ENCODE data around the gene NCBP2. TPM values are rescaled to one million over a fixed set of nuclear protein-coding genes. Genes with fewer than 3 reads are reported as not detected.

NCBP2 gene
- total and polyA plus RNA-seq, 9 donors = 50.7 to 87.2 (median 75.1) TPM

- under 1% methylated on average over 25 of the region's 25 CpGs for WGBS (ENCODE audit: insufficient coverage)
- Histone ChIP-seq H3K4me1 (ENCODE audit: control insufficient read depth, insufficient read depth, low read length) (peaks cover 19% of the 10 kb centered on the region), H3K27me3 (ENCODE audit: control insufficient read depth, insufficient read depth, low read length) (no peaks in the 10 kb centered on the region), H3K36me3 (ENCODE audit: control insufficient read depth, insufficient read depth, low read length) (peaks cover 21% of the 10 kb centered on the region), H3K4me3 (ENCODE audit: low read length) (peak overlapping the region; percentile 99), H3K9me3 (replicated peaks; ENCODE audit: control insufficient read depth, low read depth, low read length) (no peaks in the 10 kb centered on the region), H3K27ac (ENCODE audit: low read length) (peak overlapping the region; percentile 59)
- no peak for DNase-seq
Observed at GRCh38 chr3:196942915-196943277, 568 bp upstream of the NCBP2 start.

GRCh38 chr3:196941729-196942225 is 551 bp downstream of the NCBP2 start:
- Histone ChIP-seq H3K4me1 (ENCODE audit: control insufficient read depth, insufficient read depth, low read length) (peaks cover 19% of the 10 kb centered on the region), H3K4me3 (ENCODE audit: low read length) (peak overlapping the region; percentile 99), H3K27me3 (ENCODE audit: control insufficient read depth, insufficient read depth, low read length) (no peaks in the 10 kb centered on the region), H3K27ac (ENCODE audit: low read length) (peak overlapping the region; percentile 94), H3K9me3 (replicated peaks; ENCODE audit: control insufficient read depth, low read depth, low read length) (no peaks in the 10 kb centered on the region), H3K36me3 (ENCODE audit: control insufficient read depth, insufficient read depth, low read length) (peaks cover 32% of the 10 kb centered on the region)
- WGBS (ENCODE audit: insufficient coverage) = 0% methylated on average over 16 of the region's 31 CpGs
- DNase-seq = no peak

- DNase-seq = no peak
- WGBS (ENCODE audit: insufficient coverage) = no CpG with 5 or more reads among the region's 5 CpGs
- H3K27ac ChIP-seq (ENCODE audit: low read length) = no peak overlapping the region
- no peaks in the 10 kb centered on the region for H3K27me3 ChIP-seq (ENCODE audit: control insufficient read depth, insufficient read depth, low read length)
- no peak overlapping the region for H3K4me3 ChIP-seq (ENCODE audit: low read length)
- no peaks in the 10 kb centered on the region for H3K9me3 ChIP-seq (replicated peaks; ENCODE audit: control insufficient read depth, low read depth, low read length)
- peaks cover 16% of the 10 kb centered on the region for H3K4me1 ChIP-seq (ENCODE audit: control insufficient read depth, insufficient read depth, low read length)
- peaks cover 51% of the 10 kb centered on the region for H3K36me3 ChIP-seq (ENCODE audit: control insufficient read depth, insufficient read depth, low read length)
Observed at GRCh38 chr3:196938576-196938975, 3.8 kb downstream of the NCBP2 start.

- no peak overlapping the region for H3K4me3 ChIP-seq (ENCODE audit: low read length)
- no peak for DNase-seq
- no CpG with 5 or more reads among the region's 2 CpGs for WGBS (ENCODE audit: insufficient coverage)
- peaks cover 47% of the 10 kb centered on the region for H3K36me3 ChIP-seq (ENCODE audit: control insufficient read depth, insufficient read depth, low read length)
- H3K27me3 ChIP-seq (ENCODE audit: control insufficient read depth, insufficient read depth, low read length) = no peaks in the 10 kb centered on the region
- H3K27ac ChIP-seq (ENCODE audit: low read length) = no peak overlapping the region
- H3K4me1 ChIP-seq (ENCODE audit: control insufficient read depth, insufficient read depth, low read length) = peaks cover 11% of the 10 kb centered on the region
- H3K9me3 ChIP-seq (replicated peaks; ENCODE audit: control insufficient read depth, low read depth, low read length) = no peaks in the 10 kb centered on the region
Observed at GRCh38 chr3:196938124-196938523, 4.2 kb downstream of the NCBP2 start.

GRCh38 chr3:196936288-196936687 is 6.0 kb downstream of the NCBP2 start:
- H3K27ac ChIP-seq (ENCODE audit: low read length) = no peak overlapping the region
- peaks cover 60% of the 10 kb centered on the region for H3K36me3 ChIP-seq (ENCODE audit: control insufficient read depth, insufficient read depth, low read length)
- no peaks in the 10 kb centered on the region for H3K27me3 ChIP-seq (ENCODE audit: control insufficient read depth, insufficient read depth, low read length)
- H3K9me3 ChIP-seq (replicated peaks; ENCODE audit: control insufficient read depth, low read depth, low read length) = no peaks in the 10 kb centered on the region
- H3K4me3 ChIP-seq (ENCODE audit: low read length) = no peak overlapping the region
- no peak for DNase-seq
- peaks cover 8% of the 10 kb centered on the region for H3K4me1 ChIP-seq (ENCODE audit: control insufficient read depth, insufficient read depth, low read length)
- 100% methylated on average over 2 of the region's 3 CpGs for WGBS (ENCODE audit: insufficient coverage)

- Histone ChIP-seq H3K4me1 (ENCODE audit: control insufficient read depth, insufficient read depth, low read length) (no peaks in the 10 kb centered on the region), H3K4me3 (ENCODE audit: low read length) (no peak overlapping the region), H3K36me3 (ENCODE audit: control insufficient read depth, insufficient read depth, low read length) (peaks cover 66% of the 10 kb centered on the region), H3K9me3 (replicated peaks; ENCODE audit: control insufficient read depth, low read depth, low read length) (no peaks in the 10 kb centered on the region), H3K27ac (ENCODE audit: low read length) (no peak overlapping the region), H3K27me3 (ENCODE audit: control insufficient read depth, insufficient read depth, low read length) (no peaks in the 10 kb centered on the region)
- DNase-seq = no peak
- no CpG with 5 or more reads among the region's 3 CpGs for WGBS (ENCODE audit: insufficient coverage)
Observed at GRCh38 chr3:196932600-196932999, 9.7 kb downstream of the NCBP2 start.

- no peaks in the 10 kb centered on the region for H3K9me3 ChIP-seq (replicated peaks; ENCODE audit: control insufficient read depth, low read depth, low read length)
- H3K27me3 ChIP-seq (ENCODE audit: control insufficient read depth, insufficient read depth, low read length) = no peaks in the 10 kb centered on the region
- peaks cover 62% of the 10 kb centered on the region for H3K36me3 ChIP-seq (ENCODE audit: control insufficient read depth, insufficient read depth, low read length)
- no peak overlapping the region for H3K27ac ChIP-seq (ENCODE audit: low read length)
- WGBS (ENCODE audit: insufficient coverage) = 71% methylated on average over 8 of the region's 12 CpGs
- no peaks in the 10 kb centered on the region for H3K4me1 ChIP-seq (ENCODE audit: control insufficient read depth, insufficient read depth, low read length)
- DNase-seq = no peak
- H3K4me3 ChIP-seq (ENCODE audit: low read length) = no peak overlapping the region
Observed at GRCh38 chr3:196931828-196932587, 10.3 kb downstream of the NCBP2 start.

- H3K9me3 ChIP-seq (replicated peaks; ENCODE audit: control insufficient read depth, low read depth, low read length) = no peaks in the 10 kb centered on the region
- no peak overlapping the region for H3K27ac ChIP-seq (ENCODE audit: low read length)
- WGBS (ENCODE audit: insufficient coverage) = no CpG with 5 or more reads among the region's 4 CpGs
Observed at GRCh38 chr3:196931157-196931556, 11.2 kb downstream of the NCBP2 start.

GRCh38 chr3:196927571-196928453 is 14.5 kb downstream of the NCBP2 start:
- WGBS (ENCODE audit: insufficient coverage) = 81% methylated on average over 4 of the region's 7 CpGs
- H3K36me3 ChIP-seq (ENCODE audit: control insufficient read depth, insufficient read depth, low read length) = peaks cover 38% of the 10 kb centered on the region

More at GRCh38 chr3:196931157-196931556, 11.2 kb downstream of the NCBP2 start:
- Histone ChIP-seq H3K4me3 (ENCODE audit: low read length) (no peak overlapping the region), H3K4me1 (ENCODE audit: control insufficient read depth, insufficient read depth, low read length) (no peaks in the 10 kb centered on the region), H3K27me3 (ENCODE audit: control insufficient read depth, insufficient read depth, low read length) (no peaks in the 10 kb centered on the region), H3K36me3 (ENCODE audit: control insufficient read depth, insufficient read depth, low read length) (peaks cover 55% of the 10 kb centered on the region)
- no peak for DNase-seq

GRCh38 chr3:196920733-196921132 is 21.6 kb downstream of the NCBP2 start:
- Histone ChIP-seq H3K36me3 (ENCODE audit: control insufficient read depth, insufficient read depth, low read length) (peaks cover 9% of the 10 kb centered on the region), H3K9me3 (replicated peaks; ENCODE audit: control insufficient read depth, low read depth, low read length) (peaks cover 9% of the 10 kb centered on the region), H3K4me1 (ENCODE audit: control insufficient read depth, insufficient read depth, low read length) (no peaks in the 10 kb centered on the region), H3K27ac (ENCODE audit: low read length) (no peak overlapping the region), H3K4me3 (ENCODE audit: low read length) (no peak overlapping the region), H3K27me3 (ENCODE audit: control insufficient read depth, insufficient read depth, low read length) (no peaks in the 10 kb centered on the region)
- DNase-seq = peak; percentile 21
- no CpG with 5 or more reads among the region's 2 CpGs for WGBS (ENCODE audit: insufficient coverage)

More at GRCh38 chr3:196927571-196928453, 14.5 kb downstream of the NCBP2 start:
- Histone ChIP-seq H3K9me3 (replicated peaks; ENCODE audit: control insufficient read depth, low read depth, low read length) (no peaks in the 10 kb centered on the region), H3K27me3 (ENCODE audit: control insufficient read depth, insufficient read depth, low read length) (no peaks in the 10 kb centered on the region), H3K4me3 (ENCODE audit: low read length) (no peak overlapping the region), H3K27ac (ENCODE audit: low read length) (no peak overlapping the region), H3K4me1 (ENCODE audit: control insufficient read depth, insufficient read depth, low read length) (no peaks in the 10 kb centered on the region)
- DNase-seq = no peak
